ENCODE measurements around the gene NDST1.

DNA sequence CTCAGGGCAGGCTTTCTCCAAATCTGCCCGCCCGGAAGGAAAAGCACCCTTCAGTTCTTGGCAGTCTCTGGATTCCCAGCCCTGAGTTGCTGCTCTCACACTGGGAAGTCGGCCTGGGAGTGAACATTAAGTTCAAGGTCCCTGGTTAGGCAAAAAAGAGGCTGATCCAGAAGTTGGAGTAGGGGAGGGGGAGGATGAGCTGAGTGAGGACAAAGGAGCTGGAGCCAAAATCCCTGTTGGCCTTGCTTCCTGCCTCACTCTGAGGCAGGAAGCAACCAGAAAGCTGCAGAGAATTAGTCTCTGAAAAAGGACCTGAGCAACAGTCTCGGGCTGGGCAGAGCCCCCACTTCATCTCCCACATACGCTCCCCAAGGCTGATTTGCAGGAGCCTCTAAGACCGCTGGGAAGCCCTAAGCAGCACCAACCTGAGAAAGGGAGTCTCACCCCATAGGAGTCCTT, 43.3 kb upstream of the NDST1 start:
- TF ChIP-seq, protein P1, sequence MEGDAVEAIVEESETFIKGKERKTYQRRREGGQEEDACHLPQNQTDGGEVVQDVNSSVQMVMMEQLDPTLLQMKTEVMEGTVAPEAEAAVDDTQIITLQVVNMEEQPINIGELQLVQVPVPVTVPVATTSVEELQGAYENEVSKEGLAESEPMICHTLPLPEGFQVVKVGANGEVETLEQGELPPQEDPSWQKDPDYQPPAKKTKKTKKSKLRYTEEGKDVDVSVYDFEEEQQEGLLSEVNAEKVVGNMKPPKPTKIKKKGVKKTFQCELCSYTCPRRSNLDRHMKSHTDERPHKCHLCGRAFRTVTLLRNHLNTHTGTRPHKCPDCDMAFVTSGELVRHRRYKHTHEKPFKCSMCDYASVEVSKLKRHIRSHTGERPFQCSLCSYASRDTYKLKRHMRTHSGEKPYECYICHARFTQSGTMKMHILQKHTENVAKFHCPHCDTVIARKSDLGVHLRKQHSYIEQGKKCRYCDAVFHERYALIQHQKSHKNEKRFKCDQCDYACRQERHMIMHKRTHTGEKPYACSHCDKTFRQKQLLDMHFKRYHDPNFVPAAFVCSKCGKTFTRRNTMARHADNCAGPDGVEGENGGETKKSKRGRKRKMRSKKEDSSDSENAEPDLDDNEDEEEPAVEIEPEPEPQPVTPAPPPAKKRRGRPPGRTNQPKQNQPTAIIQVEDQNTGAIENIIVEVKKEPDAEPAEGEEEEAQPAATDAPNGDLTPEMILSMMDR (IDR thresholded peaks at IDR 0.05), result no peak
- TF ChIP-seq POLR2A (IDR thresholded peaks at IDR 0.05) (no peak), EP300 (IDR thresholded peaks at IDR 0.05) (no peak)
